GM12891 (cell line): ENCODE measurements around the gene SLC35B4.

ENCODE experiments used
- DNase-seq: peaks from one replicate; pipeline ENCODE4 v3.0.0; 2011; ENCODE audit warnings: low spot score; ENCODE audit not compliant: insufficient read length
- FAIRE-seq: peaks from 2 replicates; lab custom pipeline; 2011; peaks lifted over from hg19 to GRCh38; lab: Jason Lieb, UNC
- PAX5 ChIP-seq: IDR thresholded peaks from 2 replicates; pipeline ENCODE4 v1.6.1; 2011; ENCODE audit warnings: low read length, moderate library complexity, mild to moderate bottlenecking; ENCODE audit not compliant: insufficient read depth, severe bottlenecking
- POLR2A ChIP-seq: IDR thresholded peaks from 2 replicates; pipeline ENCODE4 v1.6.1; 2011; ENCODE audit warnings: low read depth, low read length, control low read depth
- POLR2AphosphoS5 ChIP-seq: IDR thresholded peaks from 2 replicates; pipeline ENCODE4 v1.6.1; 2011; ENCODE audit warnings: low read depth, low read length, control low read depth
- POU2F2 ChIP-seq: IDR thresholded peaks from 2 replicates; pipeline ENCODE4 v1.6.1; 2011; ENCODE audit warnings: low read depth, mild to moderate bottlenecking, control low read depth, low read length, moderate library complexity
- SPI1 ChIP-seq: IDR thresholded peaks from 2 replicates; pipeline ENCODE4 v1.6.1; 2011; ENCODE audit warnings: low read depth, low read length, control low read depth
- TAF1 ChIP-seq: IDR thresholded peaks from 2 replicates; pipeline ENCODE4 v1.6.1; 2011; ENCODE audit warnings: low read depth, low read length, control low read depth

The SLC35B4 gene

DNA sequence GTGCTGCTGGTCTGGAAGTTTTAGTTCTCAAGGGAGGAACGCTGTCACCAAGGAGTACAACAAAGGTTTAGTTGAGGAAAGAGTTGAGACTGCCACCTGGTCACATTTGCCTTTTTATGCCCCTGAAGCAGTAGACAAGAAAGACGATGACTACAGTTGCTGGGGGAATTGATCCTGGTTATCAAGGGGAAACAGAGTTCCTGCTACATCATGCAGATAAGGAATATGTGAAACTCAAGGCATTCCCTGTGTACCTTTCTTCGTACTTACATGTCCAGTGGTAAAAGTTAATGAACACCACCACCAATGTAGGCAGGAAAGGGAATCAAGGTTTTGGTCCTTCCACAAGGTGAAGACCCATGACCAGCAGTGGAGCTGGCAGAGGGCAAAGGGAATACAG lies 31.8 kb downstream of the SLC35B4 start:
- TF ChIP-seq POU2F2: no peak
- no peak for TF ChIP-seq PAX5
- TF ChIP-seq TAF1: no peak
- no peak for TF ChIP-seq POLR2AphosphoS5
- TF ChIP-seq SPI1: no peak
- TF ChIP-seq POLR2A: no peak
- DNase-seq (no peak), FAIRE-seq (no peak)

- DNase-seq: no peak
- TF ChIP-seq POU2F2 (no peak), PAX5 (no peak), SPI1 (no peak), POLR2AphosphoS5 (no peak), POLR2A (no peak)
- FAIRE-seq: no peak
These were observed 32.7 kb downstream of the SLC35B4 start for GRCh38 chr7:134284011-134284410.

DNA sequence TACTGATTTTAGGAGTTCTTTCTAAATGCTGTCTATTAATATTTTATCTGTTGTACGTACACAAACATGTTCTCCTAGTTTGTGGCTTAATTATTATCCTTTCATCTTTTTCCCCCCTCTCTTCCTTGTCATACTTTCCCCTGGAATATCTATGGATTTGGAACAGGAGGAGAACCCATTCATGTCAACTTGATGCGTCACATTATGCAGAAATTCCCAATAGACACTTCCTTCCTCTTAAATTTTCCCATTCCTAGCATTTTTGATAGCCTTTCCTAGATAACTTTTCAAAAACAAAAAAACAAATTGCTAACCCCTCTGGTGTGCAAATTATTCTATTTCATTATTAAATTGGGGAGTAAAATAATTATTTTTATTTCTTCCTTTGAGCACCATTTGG lies 36.2 kb downstream of the SLC35B4 start:
- FAIRE-seq (no peak), DNase-seq (no peak)
- TF ChIP-seq PAX5 (no peak), POLR2A (no peak), TAF1 (no peak), SPI1 (no peak), POLR2AphosphoS5 (no peak), POU2F2 (no peak)

DNA sequence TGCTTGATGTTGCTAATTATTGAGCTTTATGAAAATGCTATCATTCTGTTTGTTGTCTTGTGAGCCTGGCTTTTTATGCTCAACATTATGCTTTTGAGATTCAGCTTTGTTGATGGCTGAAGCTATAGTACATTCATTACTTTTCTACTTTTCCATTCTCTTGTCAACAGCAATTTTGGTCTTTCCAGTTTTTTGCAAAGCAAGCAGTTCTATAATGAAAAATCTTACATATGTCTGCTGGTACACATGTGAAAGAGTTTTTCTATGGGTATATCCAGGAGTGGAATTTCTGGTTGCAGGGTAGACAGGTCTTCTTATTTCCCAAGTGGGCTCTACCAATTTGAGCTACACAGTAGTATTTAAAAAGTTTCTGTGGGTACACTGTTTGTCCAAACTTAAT lies 36.8 kb downstream of the SLC35B4 start:
- DNase-seq: no peak
- FAIRE-seq: no peak
- TF ChIP-seq POLR2A: no peak
- no peak for TF ChIP-seq TAF1
- TF ChIP-seq POU2F2: no peak

- FAIRE-seq (peak; percentile 60), DNase-seq (no peak)
- TF ChIP-seq POLR2AphosphoS5: no peak
- TF ChIP-seq TAF1: no peak
- no peak for TF ChIP-seq PAX5
- no peak for TF ChIP-seq POU2F2
- TF ChIP-seq POLR2A: no peak
- no peak for TF ChIP-seq SPI1
These were observed 37.4 kb downstream of the SLC35B4 start for GRCh38 chr7:134279336-134279735.

- DNase-seq: no peak
- no peak for FAIRE-seq
- TF ChIP-seq POLR2A: no peak
- TF ChIP-seq TAF1: no peak
- no peak for TF ChIP-seq PAX5
- no peak for TF ChIP-seq SPI1
- no peak for TF ChIP-seq POU2F2
- TF ChIP-seq POLR2AphosphoS5: no peak
These were observed 38.1 kb downstream of the SLC35B4 start for GRCh38 chr7:134278502-134279153.

- no peak for DNase-seq
These were observed 39.8 kb downstream of the SLC35B4 start for GRCh38 chr7:134276951-134277350.

GRCh38 chr7:134262322-134262721 lies 54.4 kb downstream of the SLC35B4 start:
- no peak for TF ChIP-seq POU2F2
- no peak for TF ChIP-seq SPI1
- no peak for TF ChIP-seq PAX5
- no peak for TF ChIP-seq POLR2AphosphoS5
- TF ChIP-seq POLR2A: no peak
- TF ChIP-seq TAF1: no peak
- DNase-seq (no peak), FAIRE-seq (no peak)

More at GRCh38 chr7:134276951-134277350, 39.8 kb downstream of the SLC35B4 start:
- TF ChIP-seq PAX5: no peak
- TF ChIP-seq POLR2A: no peak
- no peak for TF ChIP-seq POU2F2
- no peak for TF ChIP-seq POLR2AphosphoS5
- no peak for TF ChIP-seq TAF1
- no peak for TF ChIP-seq SPI1
- no peak for FAIRE-seq

- DNase-seq: no peak
- FAIRE-seq: no peak
- TF ChIP-seq SPI1 (no peak), TAF1 (no peak), PAX5 (no peak), POLR2A (no peak), POU2F2 (no peak)
These were observed 60.9 kb downstream of the SLC35B4 start for GRCh38 chr7:134255814-134256213.

- DNase-seq (no peak), FAIRE-seq (no peak)
- TF ChIP-seq TAF1 (no peak), PAX5 (no peak), SPI1 (no peak), POLR2A (no peak), POU2F2 (no peak), POLR2AphosphoS5 (no peak)
These were observed 62.4 kb downstream of the SLC35B4 start for GRCh38 chr7:134254311-134254710.

DNA sequence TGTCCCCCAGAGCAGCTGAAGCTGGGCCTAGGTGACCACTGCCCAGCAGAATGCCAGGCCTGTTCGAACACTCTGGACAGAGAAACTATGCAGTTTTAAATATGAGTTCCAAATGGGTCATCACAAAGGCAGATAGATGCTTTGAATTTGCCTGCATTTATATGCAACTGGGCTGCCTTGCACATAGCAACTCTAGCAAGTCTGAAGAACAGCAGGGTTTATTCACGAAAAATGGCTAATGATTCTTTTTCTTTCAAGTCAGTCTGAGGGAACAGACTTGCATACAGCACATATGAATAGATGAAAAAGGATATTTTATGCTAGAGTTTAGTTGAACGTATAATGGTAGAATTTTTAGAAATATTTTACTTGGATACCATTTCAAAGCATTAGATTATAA lies 68.5 kb downstream of the SLC35B4 start:
- DNase-seq (no peak), FAIRE-seq (no peak)
- TF ChIP-seq POU2F2 (no peak), PAX5 (no peak), TAF1 (no peak), POLR2AphosphoS5 (no peak), POLR2A (no peak), SPI1 (no peak)
